ENCODE measurements around the gene PTPRD.

- no peak for TF ChIP-seq CTCF (IDR thresholded peaks at IDR 0.05 in 8 of 11, conservative IDR thresholded peaks at IDR 0.05 in 3 of 11)
- no peak for TF ChIP-seq POLR2A (IDR thresholded peaks at IDR 0.05)
- TF ChIP-seq POLR2AphosphoS5 (IDR thresholded peaks at IDR 0.05) = no peak
Measured at GRCh38 chr9:8784838-8785237, 1828.0 kb downstream of the PTPRD start.
